ENCODE results near the gene ANKH.

The ANKH gene

DNA sequence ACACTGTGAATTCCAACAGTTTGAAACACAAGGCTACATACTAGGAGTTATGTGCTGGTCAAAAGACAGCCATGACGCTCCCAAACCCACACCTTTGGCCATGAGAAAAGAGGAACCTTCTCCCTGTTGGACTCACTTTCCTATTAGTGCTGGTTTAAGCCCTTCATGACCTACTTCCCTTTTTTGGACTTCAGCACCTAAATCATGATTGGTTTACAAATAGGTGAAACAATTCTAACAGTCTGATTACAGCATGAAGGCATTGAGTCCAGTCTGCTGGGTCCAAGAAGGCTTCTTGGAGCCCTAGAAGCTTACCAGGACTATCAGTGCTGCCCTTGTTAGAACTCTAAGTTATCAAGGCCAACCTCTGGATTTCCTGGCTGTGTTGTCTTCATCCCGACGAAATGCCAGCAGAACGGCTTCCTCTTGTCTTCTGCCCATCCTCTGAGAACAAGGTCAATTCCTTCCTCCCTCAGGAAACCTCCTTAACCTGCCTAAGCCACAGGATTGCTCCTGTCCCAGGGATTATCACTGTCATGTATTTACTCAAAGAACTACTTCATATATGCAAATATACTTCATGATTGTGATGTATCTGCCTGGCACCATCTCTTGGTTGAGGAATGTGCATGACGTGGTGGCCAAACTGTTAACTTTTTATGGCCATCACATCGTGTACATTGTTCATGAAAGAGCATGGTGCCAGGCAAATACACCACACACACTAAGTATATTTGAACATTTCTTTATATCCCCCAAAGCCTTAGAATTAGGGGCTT is 83.6 kb downstream of the ANKH start:
- no peak for DNase-seq

DNA sequence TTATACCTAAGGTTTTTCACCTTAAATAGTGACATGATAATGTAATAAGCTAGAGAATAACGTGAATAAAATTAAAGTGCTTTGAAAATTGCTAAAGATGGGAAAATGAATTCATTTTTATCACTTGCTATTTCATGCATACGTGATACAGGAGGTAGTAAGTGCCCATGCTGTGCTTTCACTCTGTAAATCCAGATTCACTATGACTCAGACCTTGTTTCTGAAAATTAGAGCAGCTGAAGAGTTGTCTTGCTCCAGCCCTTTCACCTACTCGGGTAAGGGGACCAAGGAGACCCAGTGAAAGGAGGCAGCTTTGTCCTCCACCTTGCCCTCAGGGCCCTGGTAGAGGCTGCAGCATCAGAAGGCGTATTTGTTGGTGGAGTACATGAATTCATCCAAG is 87.9 kb downstream of the ANKH start:
- DNase-seq = no peak

DNA sequence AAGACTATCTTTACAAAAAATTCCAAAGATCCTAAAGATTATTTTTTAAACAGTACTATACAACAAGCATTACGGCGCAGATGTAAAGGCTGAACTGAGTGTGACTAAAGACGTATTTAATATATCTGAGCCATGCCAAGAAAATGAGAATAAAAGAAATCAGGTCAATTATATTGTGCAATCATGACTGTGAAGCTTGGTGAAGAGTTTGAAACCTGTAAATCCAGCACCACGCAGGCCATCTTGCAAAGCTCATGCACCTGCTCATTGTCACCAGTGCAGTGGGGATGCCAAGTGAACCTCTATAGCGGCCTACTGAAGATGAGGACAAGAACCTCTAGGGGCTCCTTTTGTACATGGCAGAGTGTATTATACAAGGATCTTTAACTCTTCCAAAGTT is 89.0 kb downstream of the ANKH start:
- no peak for DNase-seq

DNA sequence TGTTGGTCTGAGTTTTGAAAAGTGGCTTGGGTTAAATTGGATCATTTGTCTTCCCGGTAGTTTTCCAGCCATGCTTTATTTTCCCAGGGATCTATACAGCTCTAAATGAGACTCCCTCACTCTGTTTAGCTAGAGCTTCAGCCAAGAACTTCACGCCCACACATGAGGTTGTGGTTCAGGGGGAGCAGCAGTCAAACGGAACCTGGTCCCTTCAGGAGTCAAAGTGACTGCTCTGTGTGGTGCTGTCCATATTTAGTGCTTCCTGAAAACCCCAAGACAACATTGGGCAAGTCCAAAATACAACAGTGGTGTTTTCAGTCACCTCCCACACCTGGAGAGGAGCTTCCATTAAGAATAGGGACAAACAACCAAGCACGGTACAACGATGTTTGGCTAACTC is 90.5 kb downstream of the ANKH start:
- no peak for DNase-seq

DNA sequence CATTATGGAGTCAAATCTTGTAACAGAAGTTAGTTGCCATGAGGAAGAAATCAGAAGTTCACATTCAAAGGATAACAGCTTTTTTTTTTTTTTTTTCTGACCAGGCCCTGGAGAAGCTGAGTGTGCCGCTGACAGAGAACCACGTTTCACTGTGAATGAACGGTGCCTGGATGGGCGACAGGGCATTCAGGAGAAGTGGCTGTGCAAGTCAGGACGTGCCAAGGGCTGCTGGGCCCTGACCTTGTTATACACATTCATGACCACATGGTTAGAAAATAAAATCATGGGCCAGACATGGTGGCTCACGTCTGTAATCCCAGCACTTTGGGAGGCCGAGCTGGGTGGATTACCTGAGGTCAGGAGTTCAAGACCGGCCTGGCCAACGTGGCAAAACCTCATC is 91.6 kb downstream of the ANKH start:
- DNase-seq = no peak

DNA sequence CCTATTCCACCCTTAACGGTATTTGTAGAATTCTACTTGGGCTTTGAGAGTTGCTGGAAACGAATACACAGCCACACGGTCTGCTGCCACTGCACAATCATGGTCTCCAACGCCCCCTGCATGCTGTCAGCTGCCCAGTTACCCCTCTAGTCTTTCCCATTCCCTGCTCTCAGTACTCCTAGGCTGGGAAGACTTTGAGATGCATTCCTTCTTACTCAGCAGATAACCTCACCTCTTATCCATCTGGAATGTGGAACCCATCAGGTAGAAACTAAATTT is 92.8 kb downstream of the ANKH start:
- no peak for DNase-seq

DNA sequence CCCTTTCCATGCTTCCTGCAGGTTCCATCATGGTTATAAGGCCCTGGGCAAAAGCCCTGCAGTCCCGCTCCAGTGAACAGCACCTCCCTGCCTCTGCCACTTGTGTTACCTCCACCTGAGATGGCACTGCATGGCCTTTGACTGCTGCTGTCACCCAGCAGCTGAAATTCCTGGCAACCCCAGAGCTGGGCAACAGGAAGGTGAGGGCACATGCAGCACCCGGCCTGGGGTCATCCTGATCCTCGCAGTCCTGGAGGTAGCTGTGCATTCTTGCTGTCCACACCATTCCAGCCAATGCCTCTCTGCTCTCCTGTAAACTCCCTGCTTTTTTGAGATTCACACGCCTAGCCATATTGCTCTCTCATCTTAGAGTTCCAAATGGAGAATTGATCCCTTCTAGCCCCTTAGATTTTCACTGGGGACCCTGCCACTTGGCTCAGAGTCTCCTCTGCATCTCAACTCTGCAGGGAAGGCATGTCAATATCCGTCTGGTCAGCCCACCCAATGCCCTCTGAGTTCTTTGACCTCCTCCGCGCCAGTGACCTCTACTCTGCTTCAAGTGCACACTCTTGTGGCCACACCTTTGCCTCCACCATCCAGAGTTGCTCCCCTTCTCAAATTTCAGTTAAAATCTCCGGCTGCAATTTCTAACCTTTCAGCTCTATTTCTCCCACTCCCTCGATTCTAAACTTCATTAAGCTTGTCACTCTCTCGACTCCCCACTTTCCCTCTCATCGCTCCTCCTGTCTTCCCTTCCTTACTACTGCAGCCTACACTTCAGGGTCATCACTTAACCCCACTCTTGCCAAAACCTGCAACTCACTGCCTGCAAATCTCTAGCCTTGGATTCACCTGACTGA is 93.4 kb downstream of the ANKH start:
- no peak for DNase-seq

DNA sequence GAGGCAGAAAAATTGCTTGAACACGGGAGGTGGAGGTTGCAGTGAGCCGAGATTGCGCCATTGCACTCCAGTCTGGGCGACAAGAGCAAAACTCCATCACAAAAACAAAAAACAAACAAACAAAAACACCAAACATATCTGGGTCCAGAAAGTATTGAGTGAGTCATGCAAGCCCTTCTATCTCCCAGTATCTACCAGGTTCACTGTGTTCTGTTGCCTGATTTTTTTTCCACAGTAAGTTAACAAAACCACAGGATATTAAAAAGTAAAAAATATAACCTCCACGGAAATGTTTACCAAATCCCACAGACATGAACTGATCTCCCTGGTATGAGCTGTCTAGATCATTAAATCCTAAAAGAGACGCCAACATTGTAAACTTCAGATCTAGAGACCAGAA is 94.4 kb downstream of the ANKH start:
- DNase-seq = no peak

DNA sequence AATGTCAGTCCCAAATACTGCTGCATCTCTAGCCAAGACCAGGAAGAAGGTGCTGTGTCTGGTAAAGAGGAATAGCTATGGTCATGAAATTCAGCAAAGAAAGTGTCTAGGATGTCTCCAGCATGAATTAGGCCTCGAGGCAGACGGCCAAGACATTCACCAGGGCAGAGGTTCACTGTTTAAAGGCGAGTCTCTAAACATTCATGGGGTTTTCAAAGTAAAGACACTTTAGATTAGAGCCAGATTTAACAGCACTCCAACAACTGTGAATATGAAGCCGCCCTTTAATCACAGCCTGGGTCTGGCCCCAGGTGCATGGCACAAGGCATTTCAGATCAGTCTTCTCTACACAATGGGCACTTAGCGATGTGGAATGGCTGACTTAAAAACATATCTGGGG is 95.0 kb downstream of the ANKH start:
- no peak for DNase-seq

DNA sequence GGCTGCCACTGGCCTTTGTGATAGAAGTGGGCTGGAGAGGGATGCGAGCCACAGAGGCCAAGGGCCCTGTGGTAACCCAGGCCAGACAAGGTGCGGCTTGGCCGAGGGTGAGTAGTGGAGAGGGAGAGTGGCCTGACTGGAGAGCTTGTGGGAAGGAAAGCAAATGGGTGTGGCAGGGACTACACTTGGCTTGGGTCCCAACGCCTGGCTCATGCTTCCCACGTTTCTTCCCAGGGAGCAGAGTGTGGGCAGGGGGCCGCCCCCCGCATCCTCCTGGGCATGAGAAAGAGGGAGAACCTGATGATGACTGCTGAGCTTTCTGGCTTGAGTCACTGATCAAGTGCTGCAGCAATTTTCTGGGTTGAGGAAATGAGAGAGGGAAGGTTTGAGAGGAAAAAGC is 95.7 kb downstream of the ANKH start:
- no peak for DNase-seq

DNA sequence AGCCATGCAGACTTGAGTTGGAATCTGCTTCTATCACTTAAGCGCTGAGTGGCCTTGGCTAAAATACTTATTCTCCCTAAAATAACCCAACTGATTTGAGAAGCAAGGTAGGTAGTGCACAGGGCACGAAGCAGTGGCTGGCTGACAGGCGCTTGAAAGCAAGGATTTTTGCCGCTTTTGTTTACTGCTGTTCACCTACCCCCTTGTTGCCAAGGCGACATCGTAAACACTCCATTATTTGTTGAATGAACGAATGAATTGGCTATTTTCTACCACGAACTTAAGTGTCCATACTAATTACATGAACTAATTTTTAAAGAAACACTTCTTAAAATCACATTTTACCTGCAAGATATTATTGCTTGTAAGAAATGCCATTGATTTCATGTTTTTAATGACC is 98.0 kb downstream of the ANKH start:
- DNase-seq = no peak

DNA sequence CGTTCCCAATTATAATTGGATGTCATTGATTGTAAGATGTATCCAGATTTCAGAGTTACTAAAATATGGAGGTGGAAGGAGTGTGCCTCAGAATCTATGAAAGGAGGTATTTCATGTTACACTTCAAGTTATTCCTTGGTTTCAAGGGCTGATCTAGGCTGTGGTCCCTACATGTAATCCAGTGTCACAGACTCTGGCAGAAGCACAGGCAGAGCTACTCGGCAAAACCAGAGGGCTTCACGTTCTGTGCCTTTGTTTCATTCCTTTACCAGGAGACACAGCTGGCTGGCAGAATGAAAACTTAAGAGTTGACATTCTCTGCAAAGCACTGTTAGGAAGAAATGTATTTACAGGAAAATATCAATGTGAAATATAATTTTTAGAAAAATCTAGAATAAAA is 99.6 kb downstream of the ANKH start:
- no peak for DNase-seq

DNA sequence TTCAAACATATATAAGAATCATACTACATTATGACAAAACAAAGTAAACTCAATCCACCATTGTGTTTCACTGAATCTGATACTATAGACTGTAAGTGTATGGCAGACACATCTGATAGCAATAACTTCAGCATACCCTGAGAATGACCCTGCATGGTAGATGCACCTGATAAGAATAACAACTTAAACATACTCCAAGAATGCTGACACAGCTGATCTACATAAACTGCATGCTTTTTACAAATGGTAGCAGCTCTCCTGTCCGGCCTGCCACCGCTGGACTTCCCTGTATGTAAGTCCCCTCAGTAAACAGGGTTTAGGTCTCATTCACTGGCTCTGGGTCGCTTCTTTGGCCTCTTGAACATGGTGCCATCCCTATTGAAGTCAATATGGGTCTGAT is 100.4 kb downstream of the ANKH start:
- no peak for DNase-seq

DNA sequence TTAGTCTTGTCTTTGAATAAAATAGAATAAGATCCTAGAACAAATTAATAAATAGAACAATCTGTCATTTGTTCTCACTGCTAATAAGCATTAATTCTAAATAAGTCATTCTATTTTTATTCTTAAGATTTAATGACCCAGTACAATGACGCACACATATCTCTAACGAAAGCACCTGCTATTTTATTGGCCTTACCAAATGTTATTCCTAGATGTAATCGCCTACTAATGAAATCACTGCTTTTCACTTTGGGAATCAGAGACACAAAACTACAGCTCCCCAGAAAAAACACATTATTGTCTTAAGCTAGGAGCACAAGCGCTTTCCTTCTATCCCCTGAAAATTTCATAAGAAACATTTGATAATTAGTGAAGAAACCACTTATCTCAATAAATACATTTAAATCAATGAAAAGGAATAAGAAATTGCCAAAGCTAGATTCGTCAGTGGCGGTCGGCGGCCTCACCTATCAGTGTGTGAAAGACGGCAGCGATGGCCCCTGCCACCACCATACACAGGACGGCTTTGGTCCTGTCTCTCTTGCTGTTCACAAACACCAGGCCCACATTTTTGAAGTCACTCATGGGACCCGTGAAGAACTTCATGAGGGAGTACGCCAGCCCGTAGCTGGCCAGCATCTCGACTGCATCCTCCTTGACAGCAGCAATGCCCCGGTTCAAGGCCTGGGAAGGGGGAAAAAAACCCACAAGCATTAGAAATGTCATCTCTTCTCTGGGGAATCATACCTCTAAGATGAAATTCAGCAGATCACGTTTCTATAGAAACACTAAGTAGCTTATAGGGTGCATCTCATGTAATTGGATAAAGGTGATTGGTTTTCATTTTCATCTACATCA is 102.8 kb downstream of the ANKH start:
- no peak for DNase-seq

DNA sequence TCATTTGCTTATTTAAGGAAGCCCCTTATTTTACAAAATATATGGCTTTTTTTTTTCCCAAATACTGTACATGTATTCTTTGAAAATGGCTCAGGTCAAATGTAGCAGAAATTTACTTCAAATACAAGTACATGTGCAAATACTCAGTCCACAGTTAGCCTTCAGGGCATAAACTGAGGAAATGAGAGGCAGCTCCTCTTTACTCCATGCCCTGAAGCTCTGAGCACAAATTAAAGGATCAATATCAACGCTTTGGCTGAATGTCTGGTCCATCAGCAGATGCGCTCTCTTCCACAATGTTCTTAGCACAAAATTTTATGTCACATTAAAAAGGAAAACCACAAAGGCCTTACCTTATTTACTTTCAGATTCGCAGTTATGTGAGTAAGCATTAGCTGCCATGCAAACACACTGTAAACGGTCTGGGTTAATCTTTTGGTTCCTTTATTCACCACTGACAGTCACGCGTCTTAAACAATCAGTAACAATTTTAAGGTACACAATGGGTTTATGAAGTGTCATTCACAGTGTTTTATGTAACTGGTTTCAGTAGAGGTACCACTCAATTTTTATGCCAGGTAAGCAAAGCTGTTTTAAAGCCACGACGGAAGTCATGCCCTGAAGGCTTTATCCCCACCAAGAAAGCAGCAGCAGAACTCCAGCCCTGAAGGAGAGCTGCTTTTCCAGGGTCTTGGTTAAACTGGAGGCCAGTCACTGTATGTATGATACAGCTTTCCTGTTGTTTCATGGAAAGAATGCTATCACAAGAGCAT is 103.7 kb downstream of the ANKH start:
- no peak for DNase-seq

DNA sequence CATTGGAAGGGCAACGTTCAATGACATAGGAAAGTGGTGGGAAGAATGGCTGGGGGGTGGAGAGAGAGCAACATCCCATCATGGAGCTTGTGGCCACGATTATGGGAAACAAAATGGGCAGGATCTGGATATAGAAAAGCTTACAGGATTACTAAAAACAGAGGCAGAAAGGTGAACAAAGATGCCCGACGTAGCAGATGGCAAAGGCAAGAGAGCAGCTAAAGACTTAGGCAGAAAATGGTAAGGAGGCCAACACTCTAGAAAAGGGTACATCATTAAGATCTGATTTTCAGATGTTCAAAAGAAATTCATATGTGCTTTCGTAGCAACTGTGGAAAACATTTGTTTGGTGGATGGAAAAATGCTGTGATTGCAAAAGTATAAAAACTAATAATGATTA is 104.5 kb downstream of the ANKH start:
- no peak for DNase-seq

DNA sequence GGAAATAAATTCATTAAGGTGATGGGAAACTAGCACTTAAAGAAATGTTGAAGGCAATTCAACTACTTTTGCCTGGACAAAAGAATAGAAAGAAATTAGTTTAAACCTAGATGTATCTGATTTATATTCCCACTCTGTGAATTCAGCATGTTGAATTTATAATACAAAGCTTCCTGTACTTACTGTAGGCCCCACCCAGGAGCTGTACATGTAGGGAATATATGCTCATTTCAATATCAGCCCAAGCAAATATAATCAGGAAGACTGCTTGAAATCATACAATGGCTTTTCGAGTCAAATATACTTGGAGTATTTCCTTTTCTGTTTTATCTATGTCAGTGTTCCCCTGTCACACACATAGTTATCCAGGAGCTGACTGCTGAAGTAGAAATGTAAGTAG is 105.0 kb downstream of the ANKH start:
- no peak for DNase-seq

DNA sequence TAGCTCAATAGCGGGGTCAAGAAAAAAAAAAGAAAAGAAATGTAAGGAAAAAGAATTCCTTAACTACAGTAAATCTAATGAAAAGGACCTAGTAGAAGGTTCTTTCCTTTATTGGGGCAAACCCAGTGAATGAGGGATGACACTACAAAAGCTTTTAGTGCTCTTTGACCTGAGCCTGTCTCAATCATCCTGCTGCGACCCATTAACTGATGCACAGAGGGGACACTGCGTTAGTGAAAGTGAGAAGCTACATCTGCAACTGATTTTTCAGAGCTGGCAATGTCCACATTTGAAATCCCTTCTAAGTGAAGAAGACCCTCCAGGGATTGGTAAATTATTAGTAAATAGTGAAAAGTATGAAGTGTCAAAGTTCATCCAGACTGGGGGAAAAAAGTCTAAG is 106.0 kb downstream of the ANKH start:
- DNase-seq = no peak

DNA sequence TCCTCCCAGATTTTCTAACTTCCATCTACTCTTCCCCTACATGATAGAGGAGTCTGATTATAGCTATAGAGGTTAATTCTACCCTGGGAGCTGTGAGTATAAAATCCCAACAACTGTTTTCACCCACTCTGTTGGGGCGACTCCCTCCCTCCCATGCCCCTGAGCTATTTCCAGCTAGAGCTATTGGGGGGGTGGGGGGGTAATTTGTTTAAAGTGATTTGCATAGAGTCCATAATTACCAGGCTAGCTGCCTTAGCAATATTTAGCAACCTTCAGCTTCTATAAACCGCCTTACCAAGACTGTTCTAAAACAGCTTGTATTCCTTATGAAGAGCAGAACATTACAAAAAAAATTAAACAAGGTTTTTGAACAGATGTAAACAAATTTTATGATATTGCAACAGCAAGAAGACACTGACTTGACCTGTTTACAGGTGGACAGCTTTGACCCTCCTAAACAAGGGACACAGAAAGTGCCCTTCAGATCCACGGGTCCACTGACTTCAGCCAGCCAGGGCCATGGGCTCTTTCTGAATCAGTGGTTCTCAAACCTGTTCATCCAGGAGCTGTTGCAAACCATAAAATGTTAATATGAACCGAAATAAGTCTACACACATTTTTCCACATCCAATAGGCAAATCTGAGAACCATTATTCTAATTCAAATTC is 108.9 kb downstream of the ANKH start:
- DNase-seq = no peak

DNA sequence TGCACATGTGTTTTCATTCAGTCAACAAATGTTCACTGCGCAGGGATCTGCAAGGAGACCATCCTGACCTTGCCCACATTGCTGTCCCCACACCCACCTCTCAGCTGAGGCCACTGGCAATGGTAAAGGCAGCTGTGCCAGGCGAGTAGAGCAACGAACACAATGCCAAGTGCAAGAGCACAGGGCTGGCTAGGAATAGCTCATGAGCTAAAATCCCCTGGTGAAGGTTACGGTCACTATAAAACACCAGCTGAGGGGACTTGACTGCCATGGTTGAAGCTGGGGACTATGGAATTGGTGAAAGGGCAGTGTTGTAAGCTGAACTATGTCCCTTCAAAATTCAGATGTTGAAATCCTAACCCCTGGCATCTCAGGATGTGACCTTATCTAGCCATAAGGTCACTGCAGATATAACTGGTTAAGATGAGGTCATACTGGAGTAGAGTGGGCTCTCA is 111.0 kb downstream of the ANKH start:
- no peak for DNase-seq

DNA sequence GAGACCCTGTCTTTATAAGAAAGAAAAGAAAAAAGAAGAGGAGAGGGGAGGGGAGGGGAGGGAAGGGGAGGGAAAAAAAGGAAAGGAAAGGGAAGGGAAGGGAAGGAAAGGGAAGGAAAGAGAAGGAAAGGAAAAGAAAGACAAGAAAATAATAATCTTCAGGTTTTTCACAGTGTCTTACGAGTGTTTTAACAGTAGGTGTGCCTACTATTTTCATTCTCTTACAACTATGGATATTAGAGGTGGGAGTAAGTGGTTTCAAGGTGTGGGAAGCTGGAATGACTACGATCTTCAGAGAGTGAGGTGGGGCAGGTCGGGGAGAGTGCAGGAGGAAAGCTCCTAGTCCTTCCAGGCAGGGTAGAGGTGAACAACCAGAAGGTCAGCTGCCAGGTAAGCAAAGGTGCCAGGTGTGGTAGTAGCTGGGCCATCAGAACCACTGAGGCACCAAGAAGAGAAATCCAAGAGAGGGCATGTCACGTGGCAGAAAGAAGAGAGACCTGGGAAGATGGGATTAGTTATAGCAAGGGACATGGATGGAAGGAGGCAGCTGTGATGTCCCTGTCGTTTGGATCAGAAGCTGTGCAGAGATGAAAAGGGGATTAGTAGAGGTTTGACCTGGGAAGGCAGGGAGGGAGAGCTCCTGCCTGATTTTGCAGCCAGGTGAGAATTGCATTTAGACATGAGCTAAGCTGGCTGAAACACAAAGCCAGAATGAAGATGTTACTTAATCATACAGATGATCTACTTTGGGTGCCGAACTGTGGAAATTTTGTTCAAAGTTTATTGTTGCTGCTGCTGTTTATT is 111.6 kb downstream of the ANKH start:
- no peak for DNase-seq
